ENCODE data around the gene JARID2.

The JARID2 gene

DNA sequence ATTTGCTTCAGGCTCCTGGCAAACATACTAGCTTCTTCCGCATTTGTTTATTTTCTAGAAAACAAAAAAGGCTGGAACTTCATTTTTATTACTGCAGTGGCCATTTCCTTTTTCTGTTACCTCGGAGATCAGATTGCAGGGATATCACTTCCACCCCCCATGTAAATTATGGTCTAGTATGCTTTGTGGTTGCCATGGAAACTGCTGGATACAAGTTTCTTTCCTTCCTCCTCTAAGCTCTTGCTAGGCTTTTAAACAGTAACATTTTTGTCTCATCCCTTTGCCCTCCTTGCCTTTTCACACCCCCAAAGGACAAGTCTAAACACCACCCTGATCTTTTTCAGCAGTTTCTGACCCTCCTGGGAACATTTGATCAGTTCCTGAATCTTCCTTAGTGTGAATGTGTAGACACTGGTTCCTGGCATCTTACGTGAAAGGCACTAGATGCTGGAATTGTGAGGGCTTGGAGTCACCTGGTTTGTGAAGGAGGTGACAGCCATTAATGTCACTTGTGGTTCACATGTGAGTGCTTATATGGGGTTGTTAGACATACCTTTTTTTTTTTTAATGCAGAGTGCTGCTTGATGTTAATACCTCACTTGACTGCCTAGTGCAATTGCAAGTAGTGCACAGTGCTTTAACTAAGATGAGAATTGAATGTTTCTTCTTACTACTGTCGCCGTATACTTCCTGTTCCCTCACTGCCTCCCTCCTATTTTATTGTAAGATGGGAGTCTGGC is 181.6 kb downstream of the JARID2 start:
- DNase-seq: no peak

DNA sequence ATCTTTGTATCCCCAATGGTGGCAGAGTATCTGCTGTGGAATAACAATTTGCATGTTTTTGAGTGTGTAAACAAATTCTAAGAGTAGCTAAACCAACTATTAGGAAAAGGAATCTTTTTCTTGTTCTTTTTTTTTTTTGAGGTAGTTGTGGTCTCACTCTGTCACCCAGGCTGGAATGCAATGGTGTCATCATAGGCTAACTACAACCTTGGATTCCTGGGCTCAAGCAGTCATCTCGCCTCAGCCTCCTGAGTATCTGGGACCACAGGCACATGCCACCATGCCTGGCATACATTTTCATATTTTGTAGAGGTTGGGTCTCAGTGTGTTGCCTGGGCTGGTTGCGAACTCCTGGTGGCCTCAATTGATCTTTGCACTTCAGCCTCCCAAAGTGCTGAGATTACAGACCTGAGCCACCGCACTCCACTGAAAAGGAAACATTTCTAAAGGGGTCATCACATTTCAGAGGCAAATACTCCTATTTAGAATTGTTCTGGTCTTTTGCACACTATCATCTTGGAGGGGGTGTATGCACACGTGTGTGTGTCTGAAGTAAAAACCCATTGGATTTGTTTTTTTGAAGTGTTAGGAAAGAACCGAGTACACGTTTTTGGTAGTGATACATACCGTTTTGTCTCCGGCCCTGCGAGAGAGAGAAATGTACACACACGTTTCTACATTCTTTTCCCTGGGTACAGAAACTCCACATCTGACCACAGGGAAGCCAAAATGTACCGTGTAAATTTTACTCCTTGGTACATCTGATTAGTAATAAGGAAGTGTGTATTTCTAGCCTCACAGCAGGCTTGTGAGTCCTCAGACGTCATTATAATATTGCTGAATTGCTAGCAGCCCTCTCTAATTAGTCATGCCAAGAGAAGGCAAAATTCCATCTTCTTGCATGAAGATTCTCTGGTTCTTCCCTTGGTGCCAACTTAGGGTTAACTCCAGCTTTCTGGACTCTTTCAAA is 183.6 kb downstream of the JARID2 start:
- DNase-seq: no peak

DNA sequence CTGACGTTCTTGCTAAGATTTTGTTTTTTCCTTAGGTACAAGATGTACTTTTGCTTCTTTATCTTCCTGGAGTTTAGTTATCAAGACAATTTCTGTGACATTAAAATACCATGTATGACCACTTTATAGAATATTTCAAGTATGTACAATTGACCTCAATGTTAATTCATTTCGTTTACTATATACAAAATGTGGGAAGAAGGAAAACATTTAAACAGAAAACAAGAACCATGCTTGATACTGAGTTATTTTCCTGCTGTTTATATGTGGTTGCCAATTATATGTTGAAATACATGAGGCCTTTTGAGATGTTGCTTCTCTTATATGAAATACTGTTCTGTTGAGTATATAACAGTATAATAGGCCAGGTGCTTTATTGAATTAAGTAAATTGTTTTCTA is 184.3 kb downstream of the JARID2 start:
- DNase-seq: no peak

DNA sequence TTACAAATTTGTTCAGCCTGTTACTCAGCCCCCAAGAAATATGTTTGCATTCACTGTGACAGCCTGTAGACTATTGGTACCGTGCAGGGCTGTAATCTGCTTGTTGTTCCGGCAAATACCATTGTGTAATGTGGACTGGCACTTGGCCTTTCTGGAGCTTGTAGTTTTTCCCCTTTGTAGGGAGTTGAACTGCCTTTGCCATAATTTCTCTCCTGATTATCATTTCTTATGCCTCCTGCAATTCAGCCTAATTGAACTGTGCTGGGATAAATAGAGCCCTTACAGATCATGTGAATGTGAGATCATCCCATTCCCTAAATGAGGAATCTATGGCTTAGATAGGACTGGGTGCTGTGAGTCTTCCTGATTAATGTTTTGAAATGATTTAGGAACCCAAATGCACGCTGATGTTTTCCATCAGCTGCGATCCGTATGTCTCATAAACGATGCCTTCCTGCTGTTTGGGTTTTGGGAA is 185.1 kb downstream of the JARID2 start:
- DNase-seq: no peak

DNA sequence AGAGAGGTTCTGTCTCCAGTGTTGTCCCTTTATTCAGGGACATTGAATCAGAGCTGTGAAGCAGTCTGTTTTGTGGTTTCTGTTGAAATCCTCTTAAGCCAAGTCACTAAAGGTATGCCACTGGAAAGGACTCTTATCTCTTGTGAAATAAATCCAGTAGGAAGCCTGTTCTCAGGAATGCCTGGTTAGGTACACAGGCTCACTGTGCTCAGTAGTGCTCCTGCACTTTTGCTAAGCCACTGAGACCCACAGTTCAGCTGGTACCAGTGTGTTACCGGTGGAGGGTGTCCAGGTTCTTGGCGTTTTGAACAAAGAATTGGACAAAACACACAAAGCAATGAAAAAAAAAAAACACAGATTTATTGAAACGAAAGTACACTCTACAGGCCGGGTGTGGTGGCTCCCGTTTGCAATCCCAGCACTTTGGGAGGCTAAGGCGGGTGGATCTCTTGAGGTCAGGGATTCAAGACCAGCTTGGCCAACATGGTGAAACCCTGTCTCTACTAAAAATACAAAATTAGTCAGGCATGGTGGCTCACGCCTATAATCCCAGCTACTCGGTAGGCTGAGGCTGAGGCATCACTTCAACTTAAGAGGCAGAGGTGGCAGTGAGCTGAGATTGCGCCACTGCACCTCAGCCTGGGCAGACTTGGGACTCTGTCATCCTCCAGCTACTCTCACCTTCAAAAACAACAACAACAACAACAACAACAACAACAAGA is 186.1 kb downstream of the JARID2 start:
- no peak for DNase-seq

DNA sequence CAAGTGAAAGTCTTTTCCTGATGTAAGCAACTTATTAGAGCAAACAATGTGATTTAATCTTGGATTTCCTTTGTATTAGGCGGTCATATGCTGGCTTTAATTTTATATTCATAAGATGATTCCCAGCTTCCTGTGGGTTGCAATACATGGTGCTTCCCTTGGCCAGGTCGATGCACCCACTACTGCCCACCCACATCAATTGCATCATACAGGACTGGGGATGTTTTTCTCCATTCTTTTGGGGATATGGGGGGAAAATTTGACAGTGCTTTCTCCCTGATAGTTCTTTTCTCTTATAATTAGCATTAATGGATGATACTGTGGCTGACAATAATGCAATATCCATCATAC is 187.6 kb downstream of the JARID2 start:
- no peak for DNase-seq

DNA sequence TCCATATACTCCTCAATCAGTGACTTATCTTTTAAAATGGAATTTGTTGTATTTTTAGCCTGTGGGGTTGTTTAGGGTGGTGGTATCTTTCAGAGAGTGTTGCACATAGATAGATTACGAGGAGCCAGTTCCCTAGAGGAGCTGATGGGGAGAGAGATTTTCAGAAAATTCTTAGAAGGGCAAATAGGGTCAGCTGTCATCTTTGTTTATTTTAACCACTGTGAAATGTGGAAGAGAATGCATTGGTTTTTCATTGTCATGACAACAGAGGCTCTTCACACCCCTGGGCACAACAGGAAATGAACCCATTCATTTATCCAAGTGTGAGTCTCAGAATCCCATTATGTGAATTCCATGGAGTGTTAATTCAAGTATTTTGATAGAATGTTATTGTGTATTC is 188.4 kb downstream of the JARID2 start:
- no peak for DNase-seq

DNA sequence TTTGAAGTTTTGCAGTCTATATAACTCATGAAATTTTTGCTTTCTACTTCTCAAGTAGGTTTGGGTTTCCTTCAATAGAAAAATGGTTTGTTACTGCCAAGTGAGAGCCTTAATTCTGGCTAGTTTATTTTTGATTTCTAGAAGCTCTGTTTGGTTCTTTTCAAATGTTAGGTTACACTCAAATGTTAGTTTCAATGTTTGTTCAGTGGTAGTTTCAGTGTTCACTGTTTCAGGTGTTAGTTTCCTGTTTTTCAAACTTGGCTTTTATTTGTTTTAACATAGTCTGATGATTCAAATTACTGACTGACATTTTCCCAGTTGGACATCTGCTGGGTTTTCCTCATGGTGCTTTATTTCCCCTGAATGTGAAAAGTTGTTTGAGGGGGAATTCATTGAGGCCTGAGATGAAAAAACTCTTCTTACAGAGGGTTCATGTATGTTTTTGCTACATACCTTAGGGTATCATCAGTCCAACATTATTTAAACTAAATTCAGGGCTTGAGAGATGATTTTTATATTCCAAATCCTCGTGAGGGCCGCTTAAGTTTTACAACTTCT is 189.0 kb downstream of the JARID2 start:
- no peak for DNase-seq

DNA sequence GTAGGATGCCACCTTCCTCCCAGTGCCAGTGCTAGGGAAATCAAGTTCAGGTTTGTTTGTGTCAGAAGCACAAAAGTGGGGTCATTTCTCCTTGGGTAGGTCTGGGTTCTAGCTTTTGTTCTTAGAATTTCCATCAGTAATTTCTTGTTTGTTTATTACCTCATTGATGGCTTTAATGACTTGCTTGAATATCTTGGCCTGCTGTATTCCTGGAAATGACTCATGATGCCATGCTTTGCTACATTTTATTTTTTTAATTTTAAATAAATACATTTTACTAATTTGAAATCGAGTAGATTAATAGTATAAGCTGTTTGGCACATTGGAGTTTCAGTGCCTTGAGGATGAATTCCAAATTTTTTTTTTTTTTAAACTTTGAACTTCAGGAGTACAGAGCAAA is 189.6 kb downstream of the JARID2 start:
- DNase-seq: no peak

DNA sequence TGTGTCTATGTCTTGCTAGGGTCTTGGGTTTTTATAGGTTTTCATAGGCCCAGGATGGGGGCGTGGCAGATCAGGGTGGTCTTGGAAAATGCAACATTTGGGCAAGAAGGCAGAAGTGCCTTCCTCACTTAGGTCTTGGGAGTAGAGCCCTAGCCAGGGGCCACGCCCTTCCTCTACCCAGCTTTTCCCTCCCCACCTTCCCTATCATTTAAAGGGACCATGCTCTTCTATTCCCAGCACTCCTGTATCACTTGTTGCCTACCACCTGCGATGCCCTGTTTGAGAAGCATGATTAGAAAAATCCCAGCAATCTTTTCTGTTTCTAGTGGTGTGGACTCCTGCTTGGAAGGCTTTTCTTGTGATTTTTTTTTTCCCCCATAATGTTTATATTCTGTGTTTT is 190.6 kb downstream of the JARID2 start:
- DNase-seq: no peak

DNA sequence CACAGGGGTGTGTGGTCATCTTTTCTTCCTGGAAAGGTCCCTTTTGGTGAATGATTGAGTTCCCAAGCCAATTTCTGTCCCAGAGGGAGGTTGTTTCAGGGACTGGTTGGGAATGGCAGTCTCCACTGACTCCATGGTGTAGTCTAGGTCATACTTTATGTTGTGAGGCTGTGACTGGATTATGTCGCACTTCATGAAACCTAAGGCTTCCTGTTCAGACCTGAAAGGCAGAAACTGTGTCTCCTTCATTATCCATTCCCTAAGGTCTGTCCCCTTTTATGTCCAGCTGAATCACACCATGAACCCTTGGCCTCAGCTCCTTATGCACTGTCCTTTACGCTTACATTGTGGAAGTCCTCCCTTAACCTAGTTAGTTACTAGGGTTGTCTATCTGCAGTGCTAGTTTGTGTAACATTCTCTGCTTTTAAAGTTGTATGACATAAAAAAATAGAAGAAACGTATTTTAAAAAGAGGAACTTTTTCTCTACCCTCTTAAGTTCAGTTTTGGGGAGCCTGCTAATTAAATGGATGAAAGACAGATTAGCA is 191.3 kb downstream of the JARID2 start:
- DNase-seq: no peak

DNA sequence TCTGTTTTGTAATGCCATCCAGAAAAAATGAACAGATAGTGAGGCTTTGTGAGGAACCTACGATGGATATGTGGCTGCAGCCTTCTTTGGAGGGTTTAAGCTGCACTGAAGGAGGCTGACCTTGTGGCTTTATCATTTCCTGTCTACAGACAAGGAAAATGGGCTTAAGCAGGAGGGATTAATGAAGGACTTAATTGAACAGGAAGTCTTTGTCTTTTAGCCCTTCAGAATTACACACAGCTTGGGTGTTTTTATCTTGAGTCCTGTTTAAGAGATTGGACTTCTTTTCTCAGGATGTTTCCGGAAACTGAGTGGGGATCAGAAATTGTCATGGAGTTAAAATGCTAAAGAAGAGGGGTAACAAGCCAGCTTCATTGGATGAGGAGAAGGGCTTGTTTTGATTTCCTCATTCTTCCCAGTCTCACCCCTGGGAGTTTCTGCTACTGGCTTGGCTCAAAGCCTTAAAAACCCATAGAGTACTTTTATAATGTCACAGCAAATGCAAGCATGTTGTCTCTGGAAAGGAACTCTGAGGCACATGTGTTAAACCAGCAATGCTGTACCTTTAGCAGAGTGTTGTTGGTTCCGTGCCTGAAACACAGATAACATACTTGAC is 193.6 kb downstream of the JARID2 start:
- no peak for DNase-seq

DNA sequence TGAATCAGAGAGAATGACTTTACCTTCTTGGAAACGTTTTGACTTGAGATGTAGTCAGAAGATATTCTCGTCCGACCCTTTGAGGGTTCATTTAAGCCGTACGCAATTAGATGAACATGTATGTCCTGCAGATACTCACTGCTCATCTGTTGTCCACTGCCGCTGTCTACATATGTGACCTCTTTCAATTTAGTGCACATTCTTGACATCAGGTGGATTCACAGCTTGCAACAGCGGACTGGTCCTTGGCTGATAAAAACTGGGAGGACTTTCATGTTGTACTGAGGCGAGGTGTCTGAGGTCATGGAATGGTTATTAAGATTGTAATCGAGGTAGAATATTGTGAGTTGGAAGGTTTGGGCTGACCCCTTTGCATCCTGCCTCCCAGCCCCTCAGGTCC is 194.2 kb downstream of the JARID2 start:
- DNase-seq: no peak

DNA sequence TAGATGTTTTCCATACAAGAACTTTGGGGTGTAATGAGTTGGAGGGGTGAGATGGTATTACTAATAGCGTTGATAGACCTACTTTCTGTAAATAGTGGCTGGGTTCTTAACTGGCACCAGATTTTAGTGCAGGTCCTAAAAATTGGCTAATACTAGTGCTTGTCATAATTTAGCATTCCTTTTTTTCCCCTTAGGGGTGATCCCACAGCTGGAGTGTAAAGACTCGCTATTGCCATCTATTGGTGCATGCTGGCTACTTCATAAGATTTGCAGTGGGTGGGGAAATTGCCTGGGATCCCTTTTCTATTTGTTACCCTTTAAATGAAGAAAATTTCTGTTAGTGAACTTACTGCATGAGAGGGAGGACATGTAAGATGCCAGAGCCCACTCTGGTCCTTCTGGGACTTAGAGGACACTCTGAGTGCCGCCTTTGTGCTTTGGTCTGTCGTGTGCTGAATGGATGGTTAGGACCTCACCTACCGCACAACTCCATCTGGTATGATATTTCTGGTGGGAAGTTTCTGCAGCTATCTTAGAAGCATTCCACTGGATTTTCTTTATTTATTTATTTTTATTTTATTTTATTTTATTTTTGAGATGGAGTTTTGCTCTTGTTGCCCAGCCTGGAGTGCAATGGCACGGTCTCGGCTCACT is 195.5 kb downstream of the JARID2 start:
- DNase-seq: peak; percentile 63

DNA sequence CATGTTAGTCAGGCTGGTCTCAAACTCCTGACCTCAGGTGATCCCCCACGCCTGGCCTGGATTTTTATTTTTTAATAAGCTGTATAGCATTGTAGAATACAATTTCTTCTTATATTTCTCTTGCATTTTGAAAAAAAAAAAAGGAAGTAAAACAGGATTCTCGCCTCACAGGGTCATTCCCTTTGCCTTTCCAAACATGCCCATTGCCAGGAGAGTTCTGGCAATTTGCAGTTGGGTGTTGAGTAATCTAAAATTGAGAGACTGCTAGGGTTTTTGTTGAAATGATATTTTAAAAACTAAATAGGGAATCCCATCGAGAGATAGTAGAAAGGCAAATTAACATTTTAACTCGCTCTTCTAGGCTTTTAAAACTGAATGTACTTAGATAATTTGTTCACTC is 196.1 kb downstream of the JARID2 start:
- no peak for DNase-seq

DNA sequence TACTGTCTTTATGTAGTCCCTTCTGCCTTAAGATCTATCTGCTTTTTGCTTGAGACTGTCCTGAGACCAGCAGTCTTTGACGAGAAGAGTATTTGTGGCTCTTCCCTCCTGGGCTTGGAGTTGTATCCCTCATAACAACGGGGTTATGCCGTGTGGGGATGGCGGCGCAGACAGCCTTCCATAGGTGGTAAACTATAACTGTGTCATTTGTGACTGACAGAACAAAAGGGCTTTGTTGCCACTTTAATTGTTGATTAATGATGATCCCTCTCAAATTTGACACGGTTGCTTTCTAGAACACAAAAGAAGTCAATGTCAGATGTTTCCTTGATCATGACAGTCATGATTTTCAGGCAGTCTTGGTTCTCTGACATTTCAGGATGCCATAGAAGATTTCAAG is 196.6 kb downstream of the JARID2 start:
- no peak for DNase-seq

DNA sequence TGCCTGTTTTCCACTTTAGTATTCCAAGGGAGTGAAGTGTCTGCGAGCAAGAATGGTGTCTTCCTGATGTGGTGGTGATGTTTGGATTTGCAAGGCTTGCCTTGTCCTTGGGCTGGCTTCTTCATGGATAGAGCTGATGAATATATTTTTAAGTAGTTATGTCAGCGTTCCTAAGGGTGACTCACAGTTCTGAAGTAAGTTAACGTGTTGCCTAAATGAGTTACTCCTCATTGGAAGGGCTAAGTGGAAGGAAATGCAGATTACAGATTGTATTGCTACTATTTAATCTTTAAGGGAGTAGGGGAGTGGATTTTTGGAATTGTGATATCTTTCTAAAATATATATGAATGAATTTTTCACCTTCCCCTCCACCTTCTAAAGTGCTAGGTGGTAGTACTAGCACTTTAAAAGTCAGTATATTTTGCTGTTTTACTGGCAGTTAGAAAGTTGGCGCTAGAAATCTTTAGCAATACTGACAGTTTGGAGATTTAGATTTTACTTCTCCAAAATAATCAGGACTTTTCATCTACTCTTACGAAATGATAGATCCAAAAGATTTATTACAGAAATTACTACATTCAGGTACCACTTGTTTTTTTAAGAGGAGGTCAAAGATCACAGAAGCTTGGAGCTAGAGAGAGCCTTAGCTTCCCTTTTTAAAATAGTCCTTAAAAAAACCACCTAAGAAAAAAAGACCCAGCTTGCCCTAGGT is 197.4 kb downstream of the JARID2 start:
- DNase-seq: no peak

DNA sequence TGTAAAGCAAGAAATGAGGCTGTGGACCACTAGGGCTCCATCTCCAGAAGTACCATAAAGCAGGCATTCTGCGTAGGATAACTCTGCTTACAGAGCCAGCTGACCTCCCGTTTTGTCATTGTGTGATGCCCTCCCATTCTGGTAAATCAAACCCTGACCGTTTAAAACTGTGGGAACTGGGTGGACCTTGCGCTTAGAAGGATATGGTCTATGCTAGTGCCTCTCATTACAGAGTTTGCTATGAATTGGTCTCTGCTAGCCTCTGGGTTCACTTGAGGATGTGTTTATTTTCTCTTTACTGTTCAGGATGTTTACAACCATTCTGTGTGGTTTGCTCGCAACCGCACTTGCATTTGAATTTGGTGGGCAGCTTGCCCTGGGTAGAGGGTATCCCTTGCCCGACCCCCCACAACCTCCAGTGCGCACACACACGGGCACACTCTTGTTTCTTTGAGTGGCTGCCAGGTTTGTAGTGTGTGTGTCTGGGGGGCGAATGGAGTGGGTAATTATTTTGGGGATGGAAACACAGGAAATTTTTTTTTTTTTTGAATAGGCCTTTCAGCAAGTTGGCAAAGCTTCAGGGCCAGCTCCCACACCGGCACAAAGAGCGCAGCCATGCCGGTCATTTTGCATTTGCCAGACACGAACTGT is 198.3 kb downstream of the JARID2 start:
- no peak for DNase-seq

DNA sequence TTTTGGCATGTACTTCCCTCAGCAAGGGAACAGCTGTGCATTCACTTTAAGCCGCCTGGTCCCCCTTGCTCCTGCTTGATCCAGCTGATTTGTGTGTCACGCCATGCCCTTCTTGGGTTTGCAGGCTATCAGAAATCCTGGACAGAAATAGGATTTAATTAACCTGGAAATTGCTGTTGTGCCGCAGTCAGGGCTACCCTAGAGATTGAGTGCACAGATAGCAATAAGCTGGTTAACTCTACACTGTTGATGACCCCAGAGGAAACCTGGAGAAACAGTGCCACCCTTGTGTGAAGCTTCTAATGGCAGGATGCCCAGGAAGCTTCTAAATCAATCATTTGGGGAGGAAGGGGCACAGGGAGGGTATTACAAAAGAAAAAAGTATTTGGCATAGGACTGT is 199.0 kb downstream of the JARID2 start:
- DNase-seq: peak; percentile 17

DNA sequence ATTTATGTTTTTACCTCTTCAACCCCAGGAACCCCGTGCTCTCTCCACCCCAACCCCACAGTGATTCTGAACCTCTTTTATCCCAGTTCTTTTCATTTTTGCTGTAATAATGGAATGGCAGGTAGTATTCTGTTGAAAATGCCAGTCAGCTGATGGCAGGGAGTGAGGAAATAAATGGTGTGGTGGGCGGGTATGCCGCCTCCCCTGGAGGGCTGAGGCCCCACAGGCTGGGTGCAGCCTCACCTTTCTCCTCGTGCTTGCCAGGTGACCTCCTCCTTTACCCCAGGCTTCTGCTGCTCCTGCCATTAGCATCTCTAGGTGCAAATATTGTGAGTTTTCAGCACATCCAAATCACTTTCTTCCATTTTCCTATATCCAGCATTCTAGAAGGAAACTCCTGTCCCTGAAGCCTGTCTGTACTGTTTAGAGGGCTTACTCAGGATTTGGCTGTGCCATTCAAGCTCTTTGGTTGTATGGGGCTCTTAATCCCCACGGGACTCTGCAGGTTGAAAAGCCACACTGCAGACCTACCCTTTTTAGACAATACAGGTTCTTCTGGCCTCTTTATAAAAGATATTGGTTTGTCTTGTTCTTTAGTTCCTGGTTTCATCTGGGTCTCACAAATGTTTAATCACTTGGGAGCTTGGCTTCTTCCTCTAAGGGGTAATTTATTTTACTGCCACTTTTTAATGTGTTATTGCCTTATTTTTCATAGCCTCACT is 201.8 kb downstream of the JARID2 start:
- no peak for DNase-seq

All from RPMI8226 (cell line).